PC-9 (cell line): Measurements from ENCODE around the gene ARCN1.
"Not testable (repeated sequence)": the region's sequence is repeated elsewhere in the genome, so short reads cannot be mapped to it uniquely, and the experiment has no call there.

Experiments used
- CTCF ChIP-seq: fragments of 200-600 bp; sonication (generic); conservative IDR thresholded peaks from 2 replicates; pipeline ENCODE4 v1.6.1; 2017; ENCODE audit warnings: mixed run types, antibody characterized with exemption, mild to moderate bottlenecking, moderate library complexity
- EZH2 ChIP-seq: fragments of 200-600 bp; sonication (generic); IDR thresholded peaks from 2 replicates; pipeline ENCODE4 v1.8.0; 2017; ENCODE audit warnings: antibody characterized with exemption, low read depth

GRCh38 chr11:118577995-118578394, 5.8 kb downstream of the ARCN1 start:
- TF ChIP-seq CTCF, EZH2: not testable (repeated sequence)
